SK-N-MC (cell line): Measurements from ENCODE around the gene CEP85.

Experiments used
- DNase-seq: peaks from one replicate; pipeline ENCODE4 v3.0.0-alpha.2; 2011; ENCODE audit warnings: low read depth, low spot score
- H3K27ac ChIP-seq: fragments of 200-600 bp; sonication (generic); 2 replicates; pipeline ENCODE4 v1.5.1; 2016; ENCODE audit warnings: mixed run types
- H3K36me3 ChIP-seq: fragments of 200-600 bp; sonication (generic); 2 replicates; pipeline ENCODE4 v1.6.1; 2017; ENCODE audit warnings: antibody characterized with exemption, low read length, mixed read lengths; ENCODE audit not compliant: insufficient read depth
- H3K4me3 ChIP-seq: fragments of 200-600 bp; sonication (generic); 2 replicates; pipeline ENCODE4 v1.5.1; 2016
- H3K9ac ChIP-seq: fragments of 200-600 bp; sonication (generic); 2 replicates; pipeline ENCODE4 v1.8.0; 2017; ENCODE audit warnings: mixed run types, mixed read lengths; ENCODE audit not compliant: insufficient read length
- H3K9me3 ChIP-seq: fragments of 200-600 bp; sonication (generic); 2 replicates; pipeline ENCODE4 v1.6.1; 2017; ENCODE audit warnings: low read depth, mild to moderate bottlenecking, antibody characterized with exemption, low read length, moderate library complexity, mixed read lengths
- EZH2 ChIP-seq: fragments of 200-600 bp; sonication (generic); IDR thresholded peaks from one replicate; pipeline ENCODE4 v1.6.1; 2017; ENCODE audit warnings: antibody characterized with exemption
- FOXP2 ChIP-seq: optimal IDR thresholded peaks from 2 replicates; pipeline ENCODE3; 2011; ENCODE audit warnings: mild to moderate bottlenecking, moderate library complexity; ENCODE audit not compliant: insufficient read depth; ENCODE audit errors: extremely low read length, control extremely low read depth
- POLR2AphosphoS5 ChIP-seq: IDR thresholded peaks from 2 replicates; pipeline ENCODE4 v1.6.1; 2012; ENCODE audit warnings: mild to moderate bottlenecking, low read depth, low read length, borderline replicate concordance

CEP85 gene

DNA sequence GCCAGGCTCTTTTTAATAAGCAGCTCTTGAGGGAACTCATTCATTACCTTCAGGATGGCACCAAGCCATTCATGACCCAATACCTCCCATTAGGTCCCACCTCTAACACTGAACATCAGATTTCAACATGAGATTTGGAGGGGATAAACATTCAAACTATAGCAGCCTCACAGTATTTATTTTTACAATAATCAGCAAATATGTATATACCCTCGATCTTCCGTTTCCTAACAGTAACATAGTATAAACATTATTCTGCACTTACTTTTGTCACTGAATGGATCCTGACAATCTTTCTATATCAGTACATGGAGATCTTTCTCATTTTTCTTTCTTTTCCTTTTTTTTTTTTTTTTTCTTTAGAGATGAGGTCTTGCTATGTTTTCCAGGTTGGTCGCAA lies 38.2 kb upstream of the CEP85 start:
- no peak overlapping the region for H3K4me3 ChIP-seq
- no peak overlapping the region for H3K9ac ChIP-seq
- no peaks in the 10 kb centered on the region for H3K36me3 ChIP-seq
- no peak overlapping the region for H3K27ac ChIP-seq
- TF ChIP-seq POLR2AphosphoS5 (no peak), EZH2 (no peak), FOXP2 (no peak)
- H3K9me3 ChIP-seq: no peaks in the 10 kb centered on the region
- DNase-seq: no peak

DNA sequence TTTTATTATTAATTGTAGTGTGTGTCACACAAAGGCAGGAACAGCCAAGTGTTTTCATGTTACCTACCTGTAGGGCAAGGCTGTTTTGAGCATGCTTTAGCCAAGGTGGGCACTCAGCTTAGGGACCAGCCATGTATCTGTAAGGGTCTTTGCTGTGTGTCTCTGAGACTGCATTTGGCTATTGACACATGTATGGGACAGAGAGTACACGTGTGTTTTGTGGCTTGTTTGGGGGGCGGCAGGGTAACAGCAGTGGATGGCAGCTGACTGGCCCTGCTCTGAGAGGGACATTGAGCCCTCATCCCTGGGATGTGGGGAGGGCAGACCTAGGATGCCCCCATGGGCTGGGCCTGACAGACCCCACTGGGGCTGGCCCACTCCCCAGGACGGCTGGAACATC lies 36.7 kb upstream of the CEP85 start:
- Histone ChIP-seq H3K36me3 (no peaks in the 10 kb centered on the region), H3K4me3 (no peak overlapping the region), H3K9me3 (no peaks in the 10 kb centered on the region), H3K9ac (no peak overlapping the region), H3K27ac (no peak overlapping the region)
- TF ChIP-seq POLR2AphosphoS5 (no peak), EZH2 (no peak), FOXP2 (no peak)
- DNase-seq: no peak

DNA sequence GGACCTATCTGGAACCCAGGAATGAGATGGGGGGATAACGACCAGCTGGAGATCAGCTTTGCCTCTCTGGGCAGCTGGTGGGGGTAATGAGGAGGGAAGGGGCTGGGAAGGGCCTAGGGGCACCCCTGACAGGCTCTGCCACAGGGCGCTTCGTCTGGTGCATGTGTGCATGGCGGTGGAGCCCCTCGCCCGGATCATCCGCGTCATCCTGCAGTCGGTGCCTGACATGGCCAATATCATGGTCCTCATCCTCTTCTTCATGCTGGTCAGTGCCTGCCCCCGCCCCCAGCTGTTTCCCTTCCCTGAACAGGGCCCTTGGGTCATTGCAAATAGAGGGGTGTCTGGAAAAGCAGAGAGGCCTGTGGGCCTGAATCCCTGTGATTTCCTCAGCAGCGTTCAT lies 36.2 kb upstream of the CEP85 start:
- H3K9me3 ChIP-seq: no peaks in the 10 kb centered on the region
- no peak overlapping the region for H3K27ac ChIP-seq
- no peak overlapping the region for H3K9ac ChIP-seq
- no peak overlapping the region for H3K4me3 ChIP-seq
- no peak for TF ChIP-seq POLR2AphosphoS5
- TF ChIP-seq EZH2: no peak
- no peak for TF ChIP-seq FOXP2
- no peak for DNase-seq
- no peaks in the 10 kb centered on the region for H3K36me3 ChIP-seq

DNA sequence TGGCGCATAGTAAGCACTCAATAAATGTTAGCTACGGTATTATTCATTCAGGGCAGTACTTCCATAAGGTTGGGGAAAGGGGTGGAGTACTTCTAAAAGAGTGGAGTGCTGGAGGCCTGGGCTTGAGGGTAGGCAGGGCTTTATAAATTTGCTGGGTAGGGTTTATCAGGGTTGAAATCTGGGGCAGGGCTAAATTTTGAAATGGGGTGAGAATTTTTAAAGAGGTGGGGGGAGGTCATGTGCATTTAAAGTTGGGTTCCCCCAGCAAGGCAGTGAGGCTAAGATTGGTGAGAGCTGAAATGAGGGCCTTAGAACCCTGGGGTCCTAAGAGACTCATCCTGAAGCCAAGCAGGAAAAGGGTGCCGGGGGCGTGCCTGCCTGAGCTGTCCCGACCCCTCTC lies 33.6 kb upstream of the CEP85 start:
- no peak overlapping the region for H3K27ac ChIP-seq
- no peaks in the 10 kb centered on the region for H3K9me3 ChIP-seq
- H3K36me3 ChIP-seq: no peaks in the 10 kb centered on the region
- TF ChIP-seq EZH2: no peak
- TF ChIP-seq POLR2AphosphoS5: no peak
- TF ChIP-seq FOXP2: no peak
- no peak overlapping the region for H3K4me3 ChIP-seq
- no peak overlapping the region for H3K9ac ChIP-seq
- DNase-seq: no peak

DNA sequence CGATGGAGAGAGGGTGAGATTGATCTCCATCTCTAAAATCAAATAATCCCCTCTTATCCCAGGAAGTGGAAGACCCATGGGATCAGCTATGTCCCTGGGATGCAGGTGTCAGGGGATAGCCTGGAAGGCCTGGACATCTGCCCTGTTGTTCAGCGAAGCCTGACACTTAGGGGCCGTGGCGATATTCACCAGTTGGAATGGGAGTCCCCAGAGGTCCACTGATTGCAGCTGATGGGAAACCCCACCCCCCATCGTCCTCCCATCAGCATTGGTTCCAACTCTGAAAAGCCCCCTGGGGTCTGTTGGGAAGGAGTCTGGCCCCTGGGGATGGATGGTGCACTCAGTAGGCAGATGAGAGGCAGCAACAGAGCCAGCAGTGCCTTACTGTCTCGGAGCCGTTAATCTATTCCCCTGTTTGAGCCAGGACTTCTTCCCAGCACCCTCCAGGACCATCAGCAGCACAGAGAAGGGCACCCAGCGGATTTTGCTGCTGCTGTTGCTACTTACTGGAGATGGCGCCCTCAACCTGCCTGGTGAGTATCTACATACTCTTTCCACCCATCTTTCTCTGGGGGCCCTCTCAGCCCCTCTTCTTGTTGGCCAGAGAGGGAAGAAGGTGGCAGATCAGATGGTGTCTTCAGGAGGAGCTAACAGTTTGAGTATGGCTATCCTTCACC lies 30.2 kb upstream of the CEP85 start:
- Histone ChIP-seq H3K9ac (no peak overlapping the region), H3K27ac (no peak overlapping the region), H3K9me3 (no peaks in the 10 kb centered on the region), H3K4me3 (no peak overlapping the region), H3K36me3 (no peaks in the 10 kb centered on the region)
- no peak for DNase-seq
- TF ChIP-seq FOXP2 (no peak), EZH2 (no peak), POLR2AphosphoS5 (no peak)

DNA sequence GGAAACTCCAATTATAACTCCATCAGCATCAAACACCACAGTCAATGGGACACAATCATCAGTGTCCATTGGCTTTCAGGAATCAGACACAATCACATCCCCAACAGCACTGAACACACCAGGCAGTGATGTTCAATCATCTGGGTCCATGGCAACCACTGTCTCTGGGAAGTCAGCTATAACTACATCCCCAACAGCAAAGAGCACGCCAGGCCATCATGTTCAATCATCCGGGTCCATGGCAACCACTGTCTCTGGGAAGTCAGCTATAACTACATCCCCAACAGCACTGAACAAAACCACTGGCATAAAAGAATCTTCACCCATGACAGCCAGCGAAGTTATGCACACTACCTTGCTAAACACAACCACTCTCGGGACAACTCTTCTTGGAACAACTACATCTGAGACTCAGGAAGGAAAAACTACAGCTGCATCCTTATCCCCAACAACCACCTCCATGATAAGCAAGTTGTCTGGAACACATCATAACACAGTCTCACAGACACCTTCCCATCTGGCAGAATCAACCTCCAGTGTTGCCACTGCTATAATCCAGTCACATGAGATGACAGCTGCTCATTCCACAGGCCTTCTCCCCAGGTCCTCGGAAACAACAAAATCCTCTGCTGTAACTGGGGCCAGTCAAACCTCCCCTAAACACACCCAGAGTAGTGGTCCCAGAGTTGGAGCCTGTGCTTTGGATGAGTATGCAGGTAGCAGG lies 23.7 kb upstream of the CEP85 start:
- no peak overlapping the region for H3K9ac ChIP-seq
- no peaks in the 10 kb centered on the region for H3K36me3 ChIP-seq
- H3K9me3 ChIP-seq: no peaks in the 10 kb centered on the region
- DNase-seq: no peak
- no peak overlapping the region for H3K27ac ChIP-seq
- no peak for TF ChIP-seq POLR2AphosphoS5
- H3K4me3 ChIP-seq: no peak overlapping the region

DNA sequence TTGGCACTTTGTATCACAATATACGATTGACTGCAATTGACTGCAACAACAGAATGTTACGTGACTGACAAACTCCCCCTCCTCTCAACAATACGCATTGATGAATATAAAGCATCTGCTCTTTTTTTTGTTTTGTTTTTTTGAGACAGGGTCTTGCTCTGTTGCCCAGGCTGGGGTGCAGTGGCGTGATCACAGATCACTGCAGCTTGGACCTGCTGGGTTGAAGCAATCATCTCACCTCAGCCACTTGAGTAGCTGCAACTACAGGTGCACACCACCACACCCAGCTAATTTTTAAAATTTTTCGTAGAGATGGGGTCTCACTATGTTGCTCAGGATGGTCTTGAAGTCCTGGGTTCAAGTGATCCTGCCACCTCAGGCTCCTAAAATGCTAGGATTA lies 21.3 kb upstream of the CEP85 start:
- no peak for DNase-seq
- no peak overlapping the region for H3K4me3 ChIP-seq
- H3K36me3 ChIP-seq: no peaks in the 10 kb centered on the region
- H3K9ac ChIP-seq: no peak overlapping the region
- TF ChIP-seq EZH2: no peak
- no peak for TF ChIP-seq POLR2AphosphoS5
- no peak for TF ChIP-seq FOXP2
- no peaks in the 10 kb centered on the region for H3K9me3 ChIP-seq
- no peak overlapping the region for H3K27ac ChIP-seq

DNA sequence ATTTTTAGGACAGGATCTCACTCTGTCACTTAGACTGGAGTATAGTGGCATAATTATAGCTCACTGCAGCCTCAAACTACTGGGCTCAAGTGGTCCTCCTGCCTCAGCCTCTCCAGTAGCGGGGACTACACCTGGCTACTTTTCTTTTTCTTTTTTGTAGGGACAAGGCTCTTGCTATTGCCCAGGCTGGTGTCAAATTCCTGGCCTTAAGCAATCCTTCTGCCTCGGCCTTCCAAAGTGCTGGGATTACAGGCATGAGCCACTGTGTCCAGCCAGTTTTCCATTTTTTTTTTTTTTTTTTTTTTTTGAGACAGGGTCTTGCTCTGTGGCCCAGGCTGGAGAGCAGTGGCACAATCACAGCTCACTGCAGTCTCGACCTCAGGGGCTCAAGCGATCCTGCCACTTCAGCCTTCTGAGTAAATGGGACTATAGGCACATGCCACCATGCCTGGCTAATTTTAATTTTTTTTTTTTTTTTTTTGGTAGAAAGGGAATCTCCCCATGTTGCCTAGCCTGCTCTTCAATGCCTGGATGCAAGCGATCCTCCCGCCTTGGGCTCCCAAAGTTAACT lies 20.6 kb upstream of the CEP85 start:
- H3K4me3 ChIP-seq: no peak overlapping the region
- no peaks in the 10 kb centered on the region for H3K36me3 ChIP-seq
- DNase-seq: no peak
- TF ChIP-seq EZH2 (no peak), FOXP2 (no peak), POLR2AphosphoS5 (no peak)
- H3K9ac ChIP-seq: no peak overlapping the region
- no peak overlapping the region for H3K27ac ChIP-seq
- no peaks in the 10 kb centered on the region for H3K9me3 ChIP-seq
